OCI-LY1 (cell line): ENCODE data around the gene LRRK2.

Experiments used
- H2AFZ ChIP-seq: fragments of 200-600 bp; sonication (generic), shearing (Covaris generic); 2 replicates; pipeline ENCODE4 v1.6.0; 2014; ENCODE audit warnings: antibody characterized with exemption, mild to moderate bottlenecking, low read length
- H3F3A ChIP-seq: fragments of 200-600 bp; sonication (generic), shearing (Covaris generic); 2 replicates; pipeline ENCODE4 v1.6.0; 2014; ENCODE audit warnings: mild to moderate bottlenecking, antibody characterized with exemption, low read length, moderate library complexity; ENCODE audit not compliant: insufficient read depth
- H3K27ac ChIP-seq: fragments of 200-600 bp; sonication (generic); 2 replicates; pipeline ENCODE4 v1.5.1; 2014; ENCODE audit warnings: low read length, mixed run types, mild to moderate bottlenecking, low read depth; ENCODE audit not compliant: poor library complexity, severe bottlenecking
- H3K27me3 ChIP-seq: fragments of 200-600 bp; sonication (generic); 2 replicates; pipeline ENCODE4 v1.6.0; 2014; ENCODE audit warnings: antibody characterized with exemption, mild to moderate bottlenecking, low read length, moderate library complexity; ENCODE audit not compliant: insufficient read depth
- H3K36me3 ChIP-seq: fragments of 200-600 bp; sonication (generic); 2 replicates; pipeline ENCODE4 v1.6.1; 2014; ENCODE audit warnings: mild to moderate bottlenecking, antibody characterized with exemption, low read length, moderate library complexity, mixed read lengths; ENCODE audit not compliant: insufficient read depth
- H3K4me1 ChIP-seq: fragments of 200-600 bp; sonication (generic); 2 replicates; pipeline ENCODE4 v1.5.1; 2014; ENCODE audit warnings: mild to moderate bottlenecking, low read length, moderate library complexity; ENCODE audit not compliant: insufficient read depth, severe bottlenecking
- H3K4me2 ChIP-seq: fragments of 200-600 bp; sonication (generic), shearing (Covaris generic); 2 replicates; pipeline ENCODE4 v1.6.1; 2014; ENCODE audit warnings: low read length
- H3K4me3 ChIP-seq: fragments of 200-600 bp; sonication (generic); 2 replicates; pipeline ENCODE4 v1.5.1; 2014; ENCODE audit warnings: low read length, low read depth, mild to moderate bottlenecking, mixed read lengths; ENCODE audit not compliant: poor library complexity, severe bottlenecking
- H3K79me2 ChIP-seq: fragments of 200-600 bp; shearing (Covaris generic); 2 replicates; pipeline ENCODE4 v1.6.1; 2016; ENCODE audit warnings: mixed run types, low read length, mixed read lengths; ENCODE audit not compliant: insufficient read depth
- H3K9ac ChIP-seq: fragments of 200-600 bp; sonication (generic), shearing (Covaris generic); 2 replicates; pipeline ENCODE4 v1.6.1; 2014; ENCODE audit warnings: mild to moderate bottlenecking, low read length, mixed read lengths
- H3K9me2 ChIP-seq: fragments of 200-600 bp; sonication (generic), shearing (Covaris generic); 2 replicates; pipeline ENCODE4 v1.6.1; 2014; ENCODE audit warnings: low read depth, mild to moderate bottlenecking, low read length, mixed read lengths
- H3K9me3 ChIP-seq: fragments of 200-600 bp; shearing (Covaris generic); 2 replicates; pipeline ENCODE4 v1.6.1; 2014; ENCODE audit warnings: low read length, mixed read lengths
- H4K20me1 ChIP-seq: fragments of 200-600 bp; sonication (generic), shearing (Covaris generic); 2 replicates; pipeline ENCODE4 v1.6.0; 2016; ENCODE audit warnings: mild to moderate bottlenecking, low read length; ENCODE audit not compliant: insufficient read depth
- CTCF ChIP-seq: fragments of 200-600 bp; sonication (generic), shearing (Covaris generic); IDR thresholded peaks from 2 replicates; pipeline ENCODE4 v1.5.1; 2017; ENCODE audit warnings: mild to moderate bottlenecking, antibody characterized with exemption, low read length, moderate library complexity, mixed read lengths
- EZH2 ChIP-seq: fragments of 200-600 bp; sonication (generic), shearing (Covaris generic); IDR thresholded peaks from 2 replicates; pipeline ENCODE4 v1.8.0; 2017; ENCODE audit warnings: borderline replicate concordance, mixed run types, mild to moderate bottlenecking, antibody characterized with exemption, low read length, moderate library complexity, mixed read lengths

Gene LRRK2

GRCh38 chr12:40254455-40255085 is 29.8 kb downstream of the LRRK2 start:
- H3K79me2 ChIP-seq = no peaks in the 10 kb centered on the region
- H4K20me1 ChIP-seq = no peaks in the 10 kb centered on the region
- no peaks in the 10 kb centered on the region for H3K9me3 ChIP-seq
- no peak overlapping the region for H2AFZ ChIP-seq
- H3K27me3 ChIP-seq = no peaks in the 10 kb centered on the region
- peak overlapping the region; percentile 1 for H3K27ac ChIP-seq
- H3K9ac ChIP-seq = no peak overlapping the region
- no peaks in the 10 kb centered on the region; the same call in 1 of the 2 replicates for H3F3A ChIP-seq
- H3K4me3 ChIP-seq = no peak overlapping the region
- H3K4me2 ChIP-seq = no peak overlapping the region
- no peaks in the 10 kb centered on the region for H3K9me2 ChIP-seq
- TF ChIP-seq CTCF (no peak), EZH2 (no peak)
- H3K36me3 ChIP-seq = peaks cover 7% of the 10 kb centered on the region; the same call in 1 of the 2 replicates
- peaks cover 10% of the 10 kb centered on the region for H3K4me1 ChIP-seq

- Histone ChIP-seq H3K9me2 (no peaks in the 10 kb centered on the region), H3K9me3 (no peaks in the 10 kb centered on the region), H3K4me3 (no peak overlapping the region), H3K9ac (no peak overlapping the region), H4K20me1 (no peaks in the 10 kb centered on the region), H2AFZ (no peak overlapping the region), H3K4me1 (peaks cover 32% of the 10 kb centered on the region), H3K36me3 (no peaks in the 10 kb centered on the region), H3K4me2 (no peak overlapping the region), H3K79me2 (no peaks in the 10 kb centered on the region), H3K27me3 (no peaks in the 10 kb centered on the region), H3F3A (no peaks in the 10 kb centered on the region; the same call in 1 of the 2 replicates), H3K27ac (no peak overlapping the region)
- TF ChIP-seq EZH2 (no peak), CTCF (no peak)
Measured at GRCh38 chr12:40258371-40258770, 33.6 kb downstream of the LRRK2 start.

GRCh38 chr12:40261937-40262336 is 37.1 kb downstream of the LRRK2 start:
- Histone ChIP-seq H3K9me2 (no peaks in the 10 kb centered on the region), H3F3A (no peaks in the 10 kb centered on the region), H3K4me3 (no peak overlapping the region), H2AFZ (no peak overlapping the region), H3K9ac (no peak overlapping the region), H3K4me1 (peaks cover 32% of the 10 kb centered on the region), H3K79me2 (no peaks in the 10 kb centered on the region), H3K36me3 (0 out of 2 replicates have a peak, but pooled peaks cover 7% of the 10 kb centered on the region), H3K9me3 (no peaks in the 10 kb centered on the region), H3K4me2 (peak overlapping the region; percentile 22; the same call in 1 of the 2 replicates), H3K27me3 (no peaks in the 10 kb centered on the region), H3K27ac (peak overlapping the region; percentile 82), H4K20me1 (no peaks in the 10 kb centered on the region)
- TF ChIP-seq CTCF (no peak), EZH2 (no peak)
